ENCODE measurements around the gene EN1.

DNA sequence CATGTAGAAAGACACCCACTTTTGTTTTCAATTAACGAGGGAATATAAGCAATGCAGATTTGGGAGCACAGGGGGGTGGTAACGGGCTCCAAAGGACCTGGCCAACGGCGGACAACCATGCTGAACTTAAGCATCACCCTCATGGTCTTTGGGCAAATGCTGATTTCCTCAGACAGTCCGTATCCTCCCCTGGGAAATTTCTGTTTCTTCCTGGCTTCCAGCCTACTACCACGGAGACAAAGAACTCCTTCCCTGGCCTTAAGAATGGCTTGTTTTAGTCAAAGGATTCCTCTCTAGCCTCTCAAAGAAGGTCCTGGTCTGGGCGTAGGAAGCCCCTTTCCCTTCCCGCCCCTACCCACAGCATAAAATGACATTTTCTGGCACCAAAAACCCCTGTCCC is 34.3 kb downstream of the EN1 start:
- TF ChIP-seq EZH2 (IDR thresholded peaks at IDR 0.05; ENCODE audit: borderline replicate concordance, low read length) (no peak), CTCF (conservative IDR thresholded peaks at IDR 0.05 in 1 of 2, IDR thresholded peaks at IDR 0.05 in 1 of 2; ENCODE audit: extremely low read depth in 1 of 2, insufficient read depth in 1 of 2, low read depth in 1 of 2, low read length in 2 of 2) (no peak)
